Liver (tissue), 9 donors: ENCODE data around the gene HBD. TPM values are rescaled to one million over a fixed set of nuclear protein-coding genes. Genes with fewer than 3 reads are reported as not detected.

Experiments used
- DNase-seq: peaks from one replicate; pipeline ENCODE4 v3.0.0-alpha.2; 2017; ENCODE audit warnings: low spot score
- H3K27ac ChIP-seq, 2 donors: one replicate each; pipeline ENCODE4 v1.7.0; 2013; ENCODE audit warnings: inconsistent platforms in 2 of 2, low read length in 2 of 2, control low read depth in 1 of 2, low read depth in 1 of 2, mild to moderate bottlenecking in 1 of 2
- H3K27me3 ChIP-seq, 4 donors: one replicate each; pipeline versions ENCODE4 v1.6.1 to v1.7.0; 2013; ENCODE audit warnings: low read length in 3 of 4, inconsistent platforms in 1 of 4, mild to moderate bottlenecking in 1 of 4, moderate library complexity in 1 of 4; ENCODE audit not compliant: control insufficient read depth in 4 of 4, insufficient read depth in 4 of 4
- H3K36me3 ChIP-seq, 4 donors: one replicate each; pipeline versions ENCODE4 v1.6.1 to v1.7.0; 2013; ENCODE audit warnings: low read length in 3 of 4, mild to moderate bottlenecking in 3 of 4, low read depth in 1 of 4, moderate library complexity in 1 of 4; ENCODE audit not compliant: control insufficient read depth in 4 of 4, insufficient read depth in 3 of 4
- H3K4me1 ChIP-seq, 4 donors: one replicate each; pipeline versions ENCODE4 v1.6.1 to v1.7.0; 2013; ENCODE audit warnings: low read length in 3 of 4, mild to moderate bottlenecking in 3 of 4, moderate library complexity in 1 of 4; ENCODE audit not compliant: control insufficient read depth in 4 of 4, insufficient read depth in 4 of 4
- H3K4me3 ChIP-seq, 3 donors: one replicate each; pipeline versions ENCODE4 v1.6.1 to v1.7.0; 2013; ENCODE audit warnings: low read length in 3 of 3, control low read depth in 1 of 3, low read depth in 1 of 3, mild to moderate bottlenecking in 1 of 3
- H3K9ac ChIP-seq, 2 donors: one replicate each; pipeline ENCODE4 v1.7.0; 2013; ENCODE audit warnings: low read length in 2 of 2, mild to moderate bottlenecking in 2 of 2, moderate library complexity in 2 of 2, control low read depth in 1 of 2, low read depth in 1 of 2
- H3K9me3 ChIP-seq, 4 donors: one replicate each; pipeline versions ENCODE4 v1.6.1 to v1.7.0; 2013; ENCODE audit warnings: low read length in 3 of 4; ENCODE audit not compliant: control insufficient read depth in 4 of 4
- EGR1 ChIP-seq, 2 donors: IDR thresholded peaks; 2 replicates each; pipeline ENCODE4 v1.6.1; 2016 to 2018; ENCODE audit warnings: antibody characterized with exemption in 2 of 2, low read depth in 2 of 2
- GABPA ChIP-seq, 2 donors: IDR thresholded peaks in 1 of 2; conservative IDR thresholded peaks in 1 of 2; 2 replicates each; pipeline ENCODE4 v1.6.1; 2016; ENCODE audit warnings: antibody characterized with exemption in 2 of 2, mild to moderate bottlenecking in 1 of 2, moderate library complexity in 1 of 2
- HNF4A ChIP-seq, 2 donors: conservative IDR thresholded peaks; 2 replicates each; pipeline ENCODE4 v1.6.1; 2016; ENCODE audit warnings: antibody characterized with exemption in 2 of 2, mild to moderate bottlenecking in 2 of 2
- HNF4G ChIP-seq: IDR thresholded peaks from 2 replicates; pipeline ENCODE4 v1.6.1; 2016; ENCODE audit warnings: antibody characterized with exemption
- JUND ChIP-seq, 2 donors: IDR thresholded peaks; 2 replicates each; pipeline ENCODE4 v1.6.1; 2016; ENCODE audit warnings: antibody characterized with exemption in 2 of 2
- NR2F2 ChIP-seq: IDR thresholded peaks from 2 replicates; pipeline ENCODE4 v1.6.1; 2016; ENCODE audit warnings: antibody characterized with exemption
- RAD21 ChIP-seq, 2 donors: IDR thresholded peaks; 2 replicates each; pipeline ENCODE4 v1.6.1; 2016; ENCODE audit warnings: antibody characterized with exemption in 2 of 2, mild to moderate bottlenecking in 2 of 2
- RXRA ChIP-seq, 2 donors: IDR thresholded peaks; 2 replicates each; pipeline ENCODE4 v1.6.1; 2017 to 2018; ENCODE audit warnings: antibody characterized with exemption in 2 of 2, mild to moderate bottlenecking in 1 of 2
- TAF1 ChIP-seq: conservative IDR thresholded peaks from 2 replicates; pipeline ENCODE4 v1.6.1; 2016; ENCODE audit warnings: antibody characterized with exemption, mild to moderate bottlenecking
- WGBS: extraction: QIAGEN DNeasy Blood & Tissue Kit; methylation state at CpG from one replicate; pipeline ENCODE4 v1.1.7; 2013; 5-methylcytosine and 5-hydroxymethylcytosine counted together
- polyA plus RNA-seq, 2 donors: library from polyadenylated mRNA; stranded (reverse) in 1 of 2; unstranded in 1 of 2; fragments of 200-250 nt in 1 of 2; fragments of >200 nt in 1 of 2; fragmentation: Nextera tagmentation in 1 of 2; extraction: Ambion mirVana in 1 of 2; gene quantifications; one replicate each; pipeline versions ENCODE4 v1.2.1 to v1.2.3, GENCODE V29; 2013 to 2015
- total RNA-seq, 2 donors: library from RNA; depleted of rRNA; stranded (reverse); fragments of >200 nt; gene quantifications; one replicate each; pipeline ENCODE4 v1.2.3, GENCODE V29; 2014
- TF ChIP-seq, protein P1 (sequence below): fragments of 150-350 bp; IDR thresholded peaks from 2 replicates; pipeline ENCODE4 v1.5.1; 2017; ENCODE audit warnings: improper control_type of control experiment, low read depth, low read length; ENCODE audit not compliant: missing input control
- TF ChIP-seq, protein P2 (sequence below): IDR thresholded peaks from 2 replicates; pipeline ENCODE4 v1.6.1; 2016; ENCODE audit warnings: antibody characterized with exemption, mild to moderate bottlenecking
- TF ChIP-seq, protein P3 (sequence below): IDR thresholded peaks from 2 replicates; pipeline ENCODE4 v1.6.1; 2016; ENCODE audit warnings: antibody characterized with exemption
- TF ChIP-seq, protein P4 (sequence below): IDR thresholded peaks from 2 replicates; pipeline ENCODE4 v1.6.1; 2016; ENCODE audit warnings: antibody characterized with exemption
- donor health status: healthy.
- donor health status: healthy.
- donor health status: healthy.
- donor health status: healthy.
- donor health status: healthy.

The HBD gene
- total and polyA plus RNA-seq, 4 donors, result 0.72 to 6.0 TPM; not detected in 2

DNA sequence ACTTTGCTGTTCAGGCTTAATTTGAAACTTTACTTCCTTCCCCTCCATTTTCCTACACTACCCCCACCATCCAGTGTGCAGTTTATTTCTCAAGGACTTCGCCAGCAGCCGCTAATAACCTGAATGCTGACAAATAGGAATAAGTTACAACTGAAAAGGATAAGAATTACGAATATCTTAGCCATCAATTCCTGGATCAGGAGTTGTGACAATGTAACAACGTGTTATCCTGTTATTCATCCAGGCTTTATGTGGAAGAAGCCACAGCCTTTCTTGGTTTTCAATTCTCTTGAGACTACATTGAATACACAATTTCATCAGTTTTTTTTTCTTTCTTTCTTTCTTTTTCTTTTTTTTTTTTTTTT, 9.5 kb upstream of the HBD start:
- Histone ChIP-seq H3K4me3 (no peak overlapping the region), H3K4me1 (no peaks in the 10 kb centered on the region), H3K27ac (no peak overlapping the region), H3K9me3 (peaks cover 0 to 2% (median 0%) of the 10 kb centered on the region in 4 donors), H3K9ac (no peak overlapping the region), H3K36me3 (no peaks in the 10 kb centered on the region), H3K27me3 (peaks cover 0 to 3% (median 0%) of the 10 kb centered on the region in 4 donors)
- no peak for DNase-seq
- TF ChIP-seq TAF1 (no peak), HNF4A (conservative IDR thresholded peaks at IDR 0.05) (no peak), JUND (IDR thresholded peaks at IDR 0.05) (no peak), NR2F2 (no peak), RXRA (IDR thresholded peaks at IDR 0.05) (no peak), EGR1 (IDR thresholded peaks at IDR 0.05; ENCODE audit: low read depth in 2 of 2) (no peak), HNF4G (no peak), RAD21 (IDR thresholded peaks at IDR 0.05) (no peak)
- TF ChIP-seq, protein P1, sequence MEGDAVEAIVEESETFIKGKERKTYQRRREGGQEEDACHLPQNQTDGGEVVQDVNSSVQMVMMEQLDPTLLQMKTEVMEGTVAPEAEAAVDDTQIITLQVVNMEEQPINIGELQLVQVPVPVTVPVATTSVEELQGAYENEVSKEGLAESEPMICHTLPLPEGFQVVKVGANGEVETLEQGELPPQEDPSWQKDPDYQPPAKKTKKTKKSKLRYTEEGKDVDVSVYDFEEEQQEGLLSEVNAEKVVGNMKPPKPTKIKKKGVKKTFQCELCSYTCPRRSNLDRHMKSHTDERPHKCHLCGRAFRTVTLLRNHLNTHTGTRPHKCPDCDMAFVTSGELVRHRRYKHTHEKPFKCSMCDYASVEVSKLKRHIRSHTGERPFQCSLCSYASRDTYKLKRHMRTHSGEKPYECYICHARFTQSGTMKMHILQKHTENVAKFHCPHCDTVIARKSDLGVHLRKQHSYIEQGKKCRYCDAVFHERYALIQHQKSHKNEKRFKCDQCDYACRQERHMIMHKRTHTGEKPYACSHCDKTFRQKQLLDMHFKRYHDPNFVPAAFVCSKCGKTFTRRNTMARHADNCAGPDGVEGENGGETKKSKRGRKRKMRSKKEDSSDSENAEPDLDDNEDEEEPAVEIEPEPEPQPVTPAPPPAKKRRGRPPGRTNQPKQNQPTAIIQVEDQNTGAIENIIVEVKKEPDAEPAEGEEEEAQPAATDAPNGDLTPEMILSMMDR, result no peak
- TF ChIP-seq, protein P2, sequence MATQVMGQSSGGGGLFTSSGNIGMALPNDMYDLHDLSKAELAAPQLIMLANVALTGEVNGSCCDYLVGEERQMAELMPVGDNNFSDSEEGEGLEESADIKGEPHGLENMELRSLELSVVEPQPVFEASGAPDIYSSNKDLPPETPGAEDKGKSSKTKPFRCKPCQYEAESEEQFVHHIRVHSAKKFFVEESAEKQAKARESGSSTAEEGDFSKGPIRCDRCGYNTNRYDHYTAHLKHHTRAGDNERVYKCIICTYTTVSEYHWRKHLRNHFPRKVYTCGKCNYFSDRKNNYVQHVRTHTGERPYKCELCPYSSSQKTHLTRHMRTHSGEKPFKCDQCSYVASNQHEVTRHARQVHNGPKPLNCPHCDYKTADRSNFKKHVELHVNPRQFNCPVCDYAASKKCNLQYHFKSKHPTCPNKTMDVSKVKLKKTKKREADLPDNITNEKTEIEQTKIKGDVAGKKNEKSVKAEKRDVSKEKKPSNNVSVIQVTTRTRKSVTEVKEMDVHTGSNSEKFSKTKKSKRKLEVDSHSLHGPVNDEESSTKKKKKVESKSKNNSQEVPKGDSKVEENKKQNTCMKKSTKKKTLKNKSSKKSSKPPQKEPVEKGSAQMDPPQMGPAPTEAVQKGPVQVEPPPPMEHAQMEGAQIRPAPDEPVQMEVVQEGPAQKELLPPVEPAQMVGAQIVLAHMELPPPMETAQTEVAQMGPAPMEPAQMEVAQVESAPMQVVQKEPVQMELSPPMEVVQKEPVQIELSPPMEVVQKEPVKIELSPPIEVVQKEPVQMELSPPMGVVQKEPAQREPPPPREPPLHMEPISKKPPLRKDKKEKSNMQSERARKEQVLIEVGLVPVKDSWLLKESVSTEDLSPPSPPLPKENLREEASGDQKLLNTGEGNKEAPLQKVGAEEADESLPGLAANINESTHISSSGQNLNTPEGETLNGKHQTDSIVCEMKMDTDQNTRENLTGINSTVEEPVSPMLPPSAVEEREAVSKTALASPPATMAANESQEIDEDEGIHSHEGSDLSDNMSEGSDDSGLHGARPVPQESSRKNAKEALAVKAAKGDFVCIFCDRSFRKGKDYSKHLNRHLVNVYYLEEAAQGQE, result no peak
- TF ChIP-seq, protein P3, sequence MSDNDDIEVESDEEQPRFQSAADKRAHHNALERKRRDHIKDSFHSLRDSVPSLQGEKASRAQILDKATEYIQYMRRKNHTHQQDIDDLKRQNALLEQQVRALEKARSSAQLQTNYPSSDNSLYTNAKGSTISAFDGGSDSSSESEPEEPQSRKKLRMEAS, result no peak
- TF ChIP-seq, protein P4, sequence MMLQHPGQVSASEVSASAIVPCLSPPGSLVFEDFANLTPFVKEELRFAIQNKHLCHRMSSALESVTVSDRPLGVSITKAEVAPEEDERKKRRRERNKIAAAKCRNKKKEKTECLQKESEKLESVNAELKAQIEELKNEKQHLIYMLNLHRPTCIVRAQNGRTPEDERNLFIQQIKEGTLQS, result no peak
- 73% methylated on average over 4 of the region's 4 CpGs for WGBS

DNA sequence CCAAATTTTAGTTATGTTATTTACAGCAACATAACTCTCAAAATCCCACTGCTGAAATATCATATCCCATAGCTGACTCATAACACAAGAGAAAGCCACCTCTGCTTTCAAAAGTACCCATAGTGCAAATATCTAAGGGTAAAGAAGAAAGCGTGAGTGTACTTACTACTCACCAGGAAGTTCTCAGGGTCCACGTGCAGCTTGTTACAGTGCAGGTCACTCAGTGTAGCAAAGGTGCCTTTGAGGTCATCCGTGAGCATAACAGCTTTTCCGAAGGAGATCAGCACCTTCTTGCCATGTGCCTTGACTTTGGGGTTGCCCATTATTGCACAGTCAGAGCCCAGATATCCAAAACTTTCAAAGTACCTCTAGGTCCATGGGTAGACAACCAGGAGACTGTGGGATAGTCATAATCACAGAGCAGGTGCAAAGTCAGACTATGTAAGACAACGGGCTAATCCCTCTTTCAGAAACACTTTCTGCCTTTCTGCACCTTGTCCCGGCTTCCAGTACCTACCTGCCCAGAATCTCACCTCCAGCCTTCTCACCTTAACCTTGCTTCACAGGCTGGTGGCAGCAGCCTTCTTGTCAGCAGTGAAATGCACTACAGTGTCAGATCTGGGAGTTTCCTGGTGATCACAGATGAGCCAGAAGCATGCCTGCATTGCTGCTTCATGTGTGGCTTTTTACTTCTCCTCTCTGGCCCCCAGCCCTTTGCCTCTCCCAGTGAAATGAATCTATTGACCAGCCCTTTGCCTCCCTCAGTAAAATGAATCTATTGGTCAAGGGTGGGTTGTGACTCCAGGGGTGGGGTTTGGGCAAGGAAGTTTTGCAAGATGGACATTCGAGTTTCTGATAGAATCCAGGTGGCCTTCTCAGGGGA, 8.9 kb upstream of the HBD start:
- Histone ChIP-seq H3K9me3 (peaks cover 0 to 2% (median 0%) of the 10 kb centered on the region in 4 donors), H3K36me3 (no peaks in the 10 kb centered on the region), H3K27ac (no peak overlapping the region), H3K9ac (no peak overlapping the region), H3K4me3 (no peak overlapping the region), H3K4me1 (no peaks in the 10 kb centered on the region), H3K27me3 (peaks cover 0 to 3% (median 0%) of the 10 kb centered on the region in 4 donors)
- WGBS, result 67% methylated on average over 7 of the region's 7 CpGs
- TF ChIP-seq GABPA (IDR thresholded peaks at IDR 0.05 in 1 of 2, conservative IDR thresholded peaks at IDR 0.05 in 1 of 2) (no peak), HNF4G (no peak)
- peak; percentile 36 for DNase-seq
